Thyroid gland (tissue), 4 donors: ENCODE data around the gene UFC1. TPM values are rescaled to one million over a fixed set of nuclear protein-coding genes. Genes with fewer than 3 reads are reported as not detected.
A peak's percentile ranks its signal among the peaks of the same experiment; 100 is the strongest.

ENCODE experiments used
- DNase-seq, 2 donors: peaks; one replicate each; pipeline ENCODE4 v3.0.0-alpha.2; 2019
- H3K27ac ChIP-seq, 3 donors: fragments of 200-600 bp; sonication (generic); 1 replicate in 2 of 3; 2 replicates in 1 of 3; pipeline ENCODE4 v1.5.1; 2016 to 2019; ENCODE audit warnings: mild to moderate bottlenecking in 1 of 3, moderate library complexity in 1 of 3
- H3K27me3 ChIP-seq: fragments of 200-600 bp; sonication (generic); one replicate; pipeline ENCODE4 v1.5.1; 2019
- H3K36me3 ChIP-seq, 2 donors: fragments of 200-600 bp; sonication (generic); one replicate each; pipeline ENCODE4 v1.5.1; 2016 to 2019
- H3K4me1 ChIP-seq, 2 donors: fragments of 200-600 bp; sonication (generic); one replicate each; pipeline ENCODE4 v1.5.1; 2017 to 2019
- H3K4me3 ChIP-seq, 3 donors: fragments of 200-600 bp; sonication (generic); replicated peaks in 1 of 3; 1 replicate in 2 of 3; 2 replicates in 1 of 3; pipeline ENCODE4 v1.5.1; 2016; ENCODE audit warnings: mild to moderate bottlenecking in 1 of 3
- H3K9me3 ChIP-seq: fragments of 200-600 bp; sonication (generic); one replicate; pipeline ENCODE4 v1.5.1; 2017
- CTCF ChIP-seq, 6 experiments: fragments of 200-600 bp in 3 of 6; fragments of 450-650 bp in 3 of 6; sonication (generic) in 3 of 6; IDR thresholded peaks; one replicate each; pipeline ENCODE4 v1.5.1; 2016 to 2019; ENCODE audit warnings: antibody characterized with exemption in 6 of 6, mild to moderate bottlenecking in 2 of 6, inconsistent platforms in 1 of 6, moderate library complexity in 1 of 6
- POLR2A ChIP-seq, 2 donors: fragments of 450-650 bp; IDR thresholded peaks; one replicate each; pipeline ENCODE4 v1.6.1; 2017; ENCODE audit warnings: antibody characterized with exemption in 2 of 2, mild to moderate bottlenecking in 2 of 2, moderate library complexity in 1 of 2
- WGBS, 2 donors: methylation state at CpG; one replicate each; pipeline ENCODE4 v1.1.5; 2017; 5-methylcytosine and 5-hydroxymethylcytosine counted together
- intact Hi-C: fragments of 100-400 bp; cut with DNase I; formaldehyde crosslinking; loops from one replicate; pipeline ENCODE4 v1.15.1; 2023
- small RNA-seq: library from RNA; depleted of rRNA; stranded (forward); fragments of <200 nt; gene quantifications from one replicate; pipeline ENCODE3, GENCODE V24; 2016
- total RNA-seq, 4 donors: library from RNA; depleted of rRNA; stranded (reverse); fragments of >200 nt; gene quantifications; one replicate each; pipeline ENCODE4 v1.2.3, GENCODE V29; 2016

UFC1 gene
- total RNA-seq, 4 donors from 2014 or later, result 37.6 to 90.4 (median 62.1) TPM

DNA sequence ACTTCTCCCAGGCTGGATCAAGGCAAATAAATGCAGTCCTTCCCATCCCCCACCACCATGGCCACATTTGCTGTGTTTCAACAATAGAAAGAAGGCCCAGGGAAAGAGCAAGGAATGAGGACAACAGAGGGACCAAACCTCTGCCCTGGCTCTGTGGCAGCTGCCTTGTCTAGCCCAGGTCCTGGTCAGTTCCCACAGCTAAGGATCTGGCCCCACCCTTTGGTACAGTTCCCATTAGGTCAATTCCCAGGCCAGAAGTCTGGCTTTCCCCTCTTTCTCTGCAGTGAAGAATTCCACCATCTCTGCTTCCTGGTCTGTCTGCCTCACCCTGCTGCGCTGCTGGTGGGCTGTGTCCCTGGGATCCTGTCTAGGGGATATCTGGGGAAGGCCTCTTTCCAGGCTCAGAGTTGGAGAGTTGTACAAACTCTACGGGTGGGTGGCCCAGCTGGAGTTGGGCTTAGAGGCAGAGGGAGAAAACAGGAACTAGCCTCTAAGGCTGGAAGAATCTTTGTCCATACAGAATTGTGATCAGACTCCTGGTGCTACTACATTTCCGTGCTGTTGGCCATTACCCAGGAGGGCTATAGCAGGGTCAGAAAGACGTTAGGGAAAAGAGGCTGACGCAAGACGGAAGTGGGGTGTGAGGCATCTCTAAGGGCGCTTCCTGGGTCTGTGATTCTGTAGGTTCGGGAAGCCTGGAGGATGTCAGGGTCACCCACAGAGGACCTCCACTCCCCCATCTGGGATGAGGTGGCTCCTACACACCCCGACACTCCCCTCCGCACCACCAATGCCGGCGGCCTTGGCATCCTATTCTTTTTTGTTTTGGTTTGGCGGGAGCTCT, 47.4 kb downstream of the UFC1 start:
- WGBS, 2 donors, result 65 to 80% methylated on average over 13 of the region's 13 CpGs
- intact Hi-C loops, result no loop called here
- peak overlapping the region; percentile 94 to 96 (median 94) for H3K27ac ChIP-seq

GRCh38 chr1:161201836-161202712, 48.3 kb downstream of the UFC1 start, which contains the start of gene NDUFS2:
NDUFS2 (plus strand) TSS chr1:161202367; CDS start chr1:161202386, 19 bp downstream.
- peaks cover 5 to 22% of the 10 kb centered on the region in 2 donors for H3K36me3 ChIP-seq
- no peaks in the 10 kb centered on the region for H3K9me3 ChIP-seq
- 4 to 6% methylated on average over 31 to 36 of the region's 53 CpGs for WGBS, 2 donors
- H3K27me3 ChIP-seq, result no peaks in the 10 kb centered on the region
- H3K4me3 ChIP-seq, result peak within 1 kb of the TSS; percentile 50 to 69 (median 67)
- peaks cover 20 to 54% of the 10 kb centered on the region in 2 donors for H3K4me1 ChIP-seq
- intact Hi-C loops, result no loop called here
- peak within 1 kb of the TSS; percentile 94 to 96 (median 94) for H3K27ac ChIP-seq
- TF ChIP-seq POLR2A (IDR thresholded peaks at IDR 0.05), result peak in 1 of 2 donors; percentile 85
- no peak for TF ChIP-seq CTCF (IDR thresholded peaks at IDR 0.05)
- peak; percentile 99 for DNase-seq

More for the DNA sequence above, 47.4 kb downstream of the UFC1 start:
- DNase-seq, result peak in 1 of 2 donors; percentile 32
- peak overlapping the region in 2 of 3 donors; percentile 11 to 69 for H3K4me3 ChIP-seq
- H3K4me1 ChIP-seq, result peaks cover 20 to 49% of the 10 kb centered on the region in 2 donors
- TF ChIP-seq POLR2A (IDR thresholded peaks at IDR 0.05) (no peak), CTCF (IDR thresholded peaks at IDR 0.05) (no peak)
- no peaks in the 10 kb centered on the region for H3K9me3 ChIP-seq
- H3K27me3 ChIP-seq, result no peaks in the 10 kb centered on the region
- H3K36me3 ChIP-seq, result peaks cover under 1 to 13% of the 10 kb centered on the region in 2 donors

GRCh38 chr1:161206411-161207140, 52.8 kb downstream of the UFC1 start:
- H3K4me1 ChIP-seq, result peaks cover 11 to 28% of the 10 kb centered on the region in 2 donors
- H3K4me3 ChIP-seq, result no peak overlapping the region

GRCh38 chr1:161207173-161207572, 53.4 kb downstream of the UFC1 start:
- DNase-seq, result no peak
- peak overlapping the region; percentile 58 to 74 (median 67) for H3K27ac ChIP-seq
- no peak overlapping the region for H3K4me3 ChIP-seq
- no peaks in the 10 kb centered on the region for H3K27me3 ChIP-seq
- TF ChIP-seq CTCF (IDR thresholded peaks at IDR 0.05) (no peak), POLR2A (IDR thresholded peaks at IDR 0.05) (peak in 1 of 2 donors; percentile 28)
- intact Hi-C loops, result no loop called here
- H3K36me3 ChIP-seq, result peaks cover 46 to 58% of the 10 kb centered on the region in 2 donors
- H3K9me3 ChIP-seq, result no peaks in the 10 kb centered on the region
- peaks cover 11 to 24% of the 10 kb centered on the region in 2 donors for H3K4me1 ChIP-seq
- 77% methylated on average over 8 of the region's 8 CpGs for WGBS, 2 donors

More at GRCh38 chr1:161206411-161207140, 52.8 kb downstream of the UFC1 start:
- WGBS, 2 donors, result 84 to 86% methylated on average over 12 of the region's 12 CpGs
- H3K27ac ChIP-seq, result peak overlapping the region; percentile 26 to 74 (median 67)
- no peaks in the 10 kb centered on the region for H3K9me3 ChIP-seq
- no peak for DNase-seq
- H3K36me3 ChIP-seq, result peaks cover 40 to 52% of the 10 kb centered on the region in 2 donors
- intact Hi-C loops, result no loop called here
- H3K27me3 ChIP-seq, result no peaks in the 10 kb centered on the region
- no peak for TF ChIP-seq CTCF (IDR thresholded peaks at IDR 0.05)
- no peak for TF ChIP-seq POLR2A (IDR thresholded peaks at IDR 0.05)

Small RNAs within 50 kb of the gene (small RNA-seq; reads per million reads assigned to genes)
- gene RF01225, result not detected

Other genes starting within 250 kb of the UFC1 start
- gene ITLN2, start 199.2 kb upstream of the UFC1 start, total RNA-seq, result not detected
- 100 to 1,000 TPM in 2 of 4 donors, 10 to 100 TPM in 2; 80.8 to 122 (median 98.3) TPM for gene F11R, start 132.8 kb upstream of the UFC1 start, total RNA-seq
- gene TSTD1, start 115.0 kb upstream of the UFC1 start, total RNA-seq, result 100 to 1,000 TPM; 256 to 466 (median 320) TPM
- 10 to 100 TPM; 56.0 to 71.0 (median 70.3) TPM for gene USF1, start 108.0 kb upstream of the UFC1 start, total RNA-seq
- gene ARHGAP30, start 84.1 kb upstream of the UFC1 start, total RNA-seq, result 1 to 10 TPM; 1.4 to 3.5 (median 2.9) TPM
- gene NECTIN4, start 64.4 kb upstream of the UFC1 start, total RNA-seq, result under 1 TPM in 1 of 4 donors, not detected in 3; 0.27 TPM
- 10 to 100 TPM in 3 of 4 donors, 1 to 10 TPM in 1; 6.9 to 31.8 (median 19.2) TPM for gene KLHDC9, start 55.6 kb upstream of the UFC1 start, total RNA-seq
- gene PFDN2, start 35.9 kb upstream of the UFC1 start, total RNA-seq, result 10 to 100 TPM; 23.8 to 58.2 (median 30.3) TPM
- gene NIT1, start 35.9 kb upstream of the UFC1 start, total RNA-seq, result 10 to 100 TPM; 36.4 to 50.4 (median 47.9) TPM
- 10 to 100 TPM; 27.5 to 34.6 (median 31.1) TPM for gene DEDD, start 21.3 kb upstream of the UFC1 start, total RNA-seq
- 10 to 100 TPM; 21.2 to 27.6 (median 23.0) TPM for gene USP21, start 5.5 kb downstream of the UFC1 start, total RNA-seq
- gene PPOX, start 12.4 kb downstream of the UFC1 start, total RNA-seq, result 10 to 100 TPM; 12.6 to 30.0 (median 21.8) TPM
- gene B4GALT3, start 23.5 kb downstream of the UFC1 start, total RNA-seq, result 10 to 100 TPM; 24.1 to 34.0 (median 29.2) TPM
- gene ADAMTS4, start 45.1 kb downstream of the UFC1 start, total RNA-seq, result 10 to 100 TPM in 1 of 4 donors, 1 to 10 TPM in 3; 4.6 to 24.4 (median 9.4) TPM
- gene NDUFS2, start 48.4 kb downstream of the UFC1 start, total RNA-seq, result 100 to 1,000 TPM in 2 of 4 donors, 10 to 100 TPM in 2; 75.4 to 122 (median 99.9) TPM
- gene FCER1G, start 61.3 kb downstream of the UFC1 start, total RNA-seq, result 10 to 100 TPM; 16.3 to 70.9 (median 22.3) TPM
- gene APOA2, start 69.7 kb downstream of the UFC1 start, total RNA-seq, result not detected
- gene TOMM40L, start 72.1 kb downstream of the UFC1 start, total RNA-seq, result 10 to 100 TPM in 1 of 4 donors, 1 to 10 TPM in 3; 7.0 to 12.4 (median 8.3) TPM
- not detected for gene NR1I3, start 84.2 kb downstream of the UFC1 start, total RNA-seq
- gene PCP4L1, start 104.8 kb downstream of the UFC1 start, total RNA-seq, result under 1 TPM; 0.39 to 0.83 (median 0.61) TPM
- gene MPZ, start 156.0 kb downstream of the UFC1 start, total RNA-seq, result 1 to 10 TPM in 2 of 4 donors, under 1 TPM in 2; 0.67 to 1.9 (median 0.93) TPM
- gene SDHC, start 160.4 kb downstream of the UFC1 start, total RNA-seq, result 100 to 1,000 TPM in 3 of 4 donors, 10 to 100 TPM in 1; 49.1 to 174 (median 111) TPM
- gene CFAP126, start 213.9 kb downstream of the UFC1 start, total RNA-seq, result not detected